HepG2 (cell line): ENCODE data around the gene LNX2. TPM values are rescaled to one million over a fixed set of nuclear protein-coding genes. Genes with fewer than 3 reads are reported as not detected.

Experiments
- ATAC-seq: fragments of 200-7000 bp; cut with Tn5 transposase; 3 replicates; pipeline ENCODE4 v1.9.1; 2020; ENCODE audit warnings: mild to moderate bottlenecking, moderate library complexity
- BruUV-seq: library from RNA; stranded (reverse); fragments of 400-500 nt; replicated peaks from 2 replicates; lab custom pipeline; 2021; lab: Mats Ljungman, UMichigan
- CTCF ChIA-PET: fragments of 300-600 bp; formaldehyde crosslinking; extraction: SDS; loops from one replicate; lab custom pipeline; 2021; ENCODE audit warnings: low total read pairs, inconsistent platforms, low intra/inter-chr PET ratio; lab: Yijun Ruan, JAX
- POLR2A ChIA-PET: fragments of 350-600 bp; sonication (Branson Sonifier 250); formaldehyde crosslinking; loops from one replicate; lab custom pipeline; 2020; ENCODE audit warnings: antibody characterized with exemption, inconsistent platforms; lab: Yijun Ruan, JAX
- DNase-seq: peaks from one replicate; pipeline ENCODE4 v3.0.0-alpha.2; 2015; ENCODE audit warnings: low spot score
- FAIRE-seq: peaks from 3 replicates; lab custom pipeline; 2011; peaks lifted over from hg19 to GRCh38; lab: Jason Lieb, UNC
- H2AFZ ChIP-seq: one replicate; pipeline ENCODE4 v1.6.1; 2011; ENCODE audit warnings: low read length, inconsistent platforms
- H3K27ac ChIP-seq: fragments of 300-600 bp; 3 replicates; pipeline ENCODE4 v1.8.0; 2011; ENCODE audit warnings: mixed run types, mild to moderate bottlenecking, mixed read lengths, low read length, inconsistent platforms; ENCODE audit not compliant: insufficient read depth; ENCODE audit errors: extremely low read length
- H3K27me3 ChIP-seq, 2 experiments: fragments of 200-600 bp in 1 of 2; 2 replicates in 1 of 2; 3 replicates in 1 of 2; pipeline versions ENCODE4 v1.6.0 to v1.8.0; 2011; ENCODE audit warnings: low read length in 2 of 2, mild to moderate bottlenecking in 2 of 2, moderate library complexity in 2 of 2, inconsistent platforms in 1 of 2; ENCODE audit not compliant: insufficient read depth in 2 of 2, control insufficient read depth in 1 of 2
- H3K36me3 ChIP-seq, 2 experiments: fragments of 200-600 bp in 1 of 2; replicated peaks in 1 of 2; 2 replicates in 1 of 2; 3 replicates in 1 of 2; pipeline versions ENCODE4 v1.5.1 to v1.8.0; 2011; ENCODE audit warnings: low read length in 2 of 2, inconsistent platforms in 1 of 2; ENCODE audit not compliant: insufficient read depth in 2 of 2, control insufficient read depth in 1 of 2
- H3K4me1 ChIP-seq: 2 replicates; pipeline ENCODE4 v1.5.1; 2012; ENCODE audit warnings: low read length, inconsistent platforms; ENCODE audit not compliant: insufficient read depth
- H3K4me2 ChIP-seq: 2 replicates; pipeline ENCODE4 v1.6.0; 2011; ENCODE audit warnings: low read depth, low read length, inconsistent platforms
- H3K4me3 ChIP-seq, 3 experiments: fragments of 200-600 bp in 1 of 3; sonication (generic), shearing (Covaris generic) in 1 of 3; replicated peaks in 1 of 3; 2 replicates each; pipeline ENCODE4 v1.5.1; 2011 to 2016; ENCODE audit warnings: low read length in 3 of 3, inconsistent platforms in 2 of 3, low read depth in 2 of 3, mild to moderate bottlenecking in 2 of 3, control low read depth in 1 of 3, mixed read lengths in 1 of 3; ENCODE audit not compliant: insufficient read depth in 1 of 3
- H3K79me2 ChIP-seq: one replicate; pipeline ENCODE4 v1.6.1; 2011; ENCODE audit warnings: low read length, inconsistent platforms; ENCODE audit not compliant: insufficient read depth
- H3K9ac ChIP-seq: 2 replicates; pipeline ENCODE4 v1.6.0; 2011; ENCODE audit warnings: mild to moderate bottlenecking, low read depth, low read length, inconsistent platforms; ENCODE audit not compliant: insufficient read depth
- H3K9me3 ChIP-seq: 2 replicates; pipeline ENCODE4 v1.5.1; 2012; ENCODE audit warnings: mild to moderate bottlenecking, low read length
- H4K20me1 ChIP-seq: 2 replicates; pipeline ENCODE4 v1.6.0; 2011; ENCODE audit warnings: inconsistent platforms, mild to moderate bottlenecking, low read length, moderate library complexity; ENCODE audit not compliant: insufficient read depth
- CBFB ChIP-seq: sonication (generic); formaldehyde crosslinking; IDR thresholded peaks from 2 replicates; pipeline ENCODE4 v1.4.0; 2020; ENCODE audit warnings: missing genetic modification reagents
- CCAR2 ChIP-seq: fragments of 200-400 bp; formaldehyde crosslinking; optimal IDR thresholded peaks from 2 replicates; pipeline ENCODE3; 2018; ENCODE audit warnings: low read depth, mild to moderate bottlenecking, low read length, moderate library complexity
- ERF ChIP-seq: IDR thresholded peaks from 2 replicates; pipeline ENCODE4 v1.6.1; 2018; ENCODE audit warnings: missing biosample characterization, missing genetic modification reagents
- ETV6 ChIP-seq: sonication (generic); formaldehyde crosslinking; conservative IDR thresholded peaks from 2 replicates; pipeline ENCODE4 v1.4.0; 2020; ENCODE audit warnings: missing genetic modification reagents
- HIVEP1 ChIP-seq: sonication (generic); formaldehyde crosslinking; IDR thresholded peaks from 2 replicates; pipeline ENCODE4 v1.4.0; 2020; ENCODE audit warnings: mild to moderate bottlenecking, missing genetic modification reagents
- KDM4B ChIP-seq: sonication (generic); formaldehyde crosslinking; IDR thresholded peaks from 2 replicates; pipeline ENCODE4 v1.4.0; 2020; ENCODE audit warnings: missing genetic modification reagents
- KDM5B ChIP-seq: sonication (generic); formaldehyde crosslinking; IDR thresholded peaks from 2 replicates; pipeline ENCODE4 v1.4.0; 2020; ENCODE audit warnings: missing genetic modification reagents, mild to moderate bottlenecking, borderline replicate concordance
- NFIB ChIP-seq: sonication (generic); formaldehyde crosslinking; IDR thresholded peaks from 2 replicates; pipeline ENCODE4 v1.9.0; 2021; ENCODE audit warnings: missing genetic modification reagents, mild to moderate bottlenecking, borderline replicate concordance
- POLR2AphosphoS5 ChIP-seq: IDR thresholded peaks from 2 replicates; pipeline ENCODE4 v1.6.1; 2012; ENCODE audit warnings: low read depth, low read length
- TP53 ChIP-seq: sonication (generic); formaldehyde crosslinking; conservative IDR thresholded peaks from 2 replicates; pipeline ENCODE4 v1.4.0; 2020; ENCODE audit warnings: missing genetic modification reagents
- ZHX2 ChIP-seq, 2 experiments: sonication (generic) in 1 of 2; formaldehyde crosslinking in 1 of 2; IDR thresholded peaks; 2 replicates each; pipeline versions ENCODE4 v1.6.1 to v1.9.0; 2014 to 2022; ENCODE audit warnings: antibody characterized with exemption in 1 of 2, borderline replicate concordance in 1 of 2, inconsistent platforms in 1 of 2, low read depth in 1 of 2, missing genetic modification reagents in 1 of 2
- ZMAT3 ChIP-seq: sonication (generic); formaldehyde crosslinking; conservative IDR thresholded peaks from 2 replicates; pipeline ENCODE4 v1.7.0; 2021; ENCODE audit warnings: missing genetic modification reagents
- ZNF878 ChIP-seq: sonication (generic); formaldehyde crosslinking; IDR thresholded peaks from 2 replicates; pipeline ENCODE4 v1.8.1; 2023; ENCODE audit warnings: mild to moderate bottlenecking, missing genetic modification reagents, moderate library complexity
- whole genome bisulfite sequencing: methylation state at CpG from one replicate; pipeline ENCODE4 v1.1.6; 2017; ENCODE audit warnings: low lambda C conversion rate; 5-methylcytosine and 5-hydroxymethylcytosine counted together
- in situ Hi-C: cut with HindIII; loops from 2 replicates; pipeline ENCODE4 v1.10.0; 2017; ENCODE audit warnings: low pct_unique_long_range_greater_than_20kb; ENCODE audit not compliant: extremely low pct_ligation_motif_present
- intact Hi-C: fragments of 100-400 bp; cut with micrococcal nuclease; formaldehyde crosslinking; loops from one replicate; pipeline ENCODE4 v1.10.0; 2022; ENCODE audit not compliant: unreplicated experiment
- polyA plus RNA-seq, 8 experiments: library from polyadenylated mRNA; depleted of rRNA in 3 of 8; stranded (reverse) in 7 of 8; unstranded in 1 of 8; fragments of >200 nt; fragmentation: Illumina TruSeq in 4 of 8; extraction: Trizol in 4 of 8; gene quantifications; 2 replicates each; pipeline versions ENCODE4 v1.2.1 to v1.2.3, GENCODE V29; 2011 to 2016; ENCODE audit warnings: low read depth in 4 of 8, missing spikeins in 1 of 8, mixed read lengths in 1 of 8; ENCODE audit not compliant: insufficient read depth in 1 of 8
- total RNA-seq, 5 experiments: library from RNA; depleted of rRNA; stranded (reverse); fragments of >200 nt; fragmentation: Illumina TruSeq; extraction: Trizol; gene quantifications; 2 replicates each; pipeline ENCODE4 v1.2.3, GENCODE V29; 2016; ENCODE audit warnings: low read depth in 1 of 5
- TF ChIP-seq, protein P1 (sequence below): sonication (generic); formaldehyde crosslinking; IDR thresholded peaks from 2 replicates; pipeline ENCODE4 v1.5.1; 2020; ENCODE audit warnings: missing genetic modification reagents, mild to moderate bottlenecking, borderline replicate concordance

The LNX2 gene
- total and polyA plus RNA-seq, 2 of the 13 experiments (the other 11 are each of a cell fraction or from before 2014, with no cell fraction given): 9.2 to 9.7 TPM

DNA sequence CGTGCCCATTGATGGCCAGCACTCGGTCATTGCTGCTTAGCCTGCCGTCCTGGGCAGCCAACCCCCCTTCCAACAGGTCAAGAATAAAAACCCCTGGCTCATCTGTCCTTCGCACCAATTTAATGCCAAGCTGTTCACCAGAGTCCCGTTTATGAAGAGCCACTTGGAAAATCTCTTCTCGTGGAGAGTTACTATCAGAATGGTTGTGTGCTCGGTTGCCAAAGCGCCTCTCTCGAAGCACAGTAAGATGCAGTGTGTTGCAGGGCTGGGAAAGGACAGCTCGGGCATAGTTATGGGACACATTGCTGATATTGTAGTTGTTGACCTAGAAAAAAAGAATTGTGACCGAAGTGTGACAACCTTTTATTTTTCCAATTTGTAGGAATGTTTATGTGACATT is 57.9 kb downstream of the LNX2 start:
- CTCF ChIA-PET: no interaction called here
- no peak for DNase-seq
- H3K79me2 ChIP-seq: no peaks in the 10 kb centered on the region
- H3K9me3 ChIP-seq: no peaks in the 10 kb centered on the region
- H3K9ac ChIP-seq: no peak overlapping the region
- no peak for FAIRE-seq
- ATAC-seq: no peak
- TF ChIP-seq ZNF878: no peak
- TF ChIP-seq ERF (CRISPR knock-in tag): no peak
- no peak for TF ChIP-seq CBFB
- TF ChIP-seq POLR2AphosphoS5: no peak
- TF ChIP-seq HIVEP1 (CRISPR knock-in tag): no peak
- intact Hi-C loops: no loop called here
- WGBS: 96% methylated on average over 11 of the region's 11 CpGs
- H3K27ac ChIP-seq: no peak overlapping the region
- H4K20me1 ChIP-seq: no peaks in the 10 kb centered on the region
- H3K27me3 ChIP-seq: no peaks in the 10 kb centered on the region
- no peaks in the 10 kb centered on the region for H3K4me1 ChIP-seq
- in situ Hi-C loops: no loop called here
- H2AFZ ChIP-seq: no peak overlapping the region
- no peak overlapping the region for H3K4me2 ChIP-seq
- POLR2A ChIA-PET: no interaction called here
- no TSS peak for BruUV-seq
- peaks cover 9 to 45% of the 10 kb centered on the region in 2 experiments for H3K36me3 ChIP-seq
- no peak overlapping the region for H3K4me3 ChIP-seq

GRCh38 chr13:27559719-27560118 is 60.6 kb downstream of the LNX2 start:
- in situ Hi-C loops (no loop called here), intact Hi-C loops (no loop called here)
- H3K9ac ChIP-seq: no peak overlapping the region
- no peak for ATAC-seq
- no peak overlapping the region for H3K4me3 ChIP-seq
- peaks cover 7 to 26% of the 10 kb centered on the region in 2 experiments for H3K36me3 ChIP-seq
- no peaks in the 10 kb centered on the region for H3K4me1 ChIP-seq
- no peaks in the 10 kb centered on the region for H3K9me3 ChIP-seq
- no peak for FAIRE-seq
- WGBS: 98% methylated on average over 2 of the region's 2 CpGs
- H2AFZ ChIP-seq: no peak overlapping the region
- no peak overlapping the region for H3K4me2 ChIP-seq
- no peaks in the 10 kb centered on the region for H4K20me1 ChIP-seq
- H3K27me3 ChIP-seq: no peaks in the 10 kb centered on the region
- ChIA-PET CTCF (no interaction called here), POLR2A (no interaction called here)
- H3K27ac ChIP-seq: no peak overlapping the region
- BruUV-seq: no TSS peak
- no peak for DNase-seq
- H3K79me2 ChIP-seq: no peaks in the 10 kb centered on the region
- TF ChIP-seq ZHX2 (IDR thresholded peaks at IDR 0.05; ENCODE audit: low read depth) (no peak), ZHX2 (CRISPR knock-in tag; IDR thresholded peaks at IDR 0.05; ENCODE audit: borderline replicate concordance) (no peak), KDM4B (CRISPR knock-in tag) (no peak), ETV6 (no peak), NFIB (CRISPR knock-in tag) (no peak), TP53 (CRISPR knock-in tag) (no peak), KDM5B (CRISPR knock-in tag) (no peak), CCAR2 (no peak), ZMAT3 (CRISPR knock-in tag) (no peak)
- TF ChIP-seq, protein P1, sequence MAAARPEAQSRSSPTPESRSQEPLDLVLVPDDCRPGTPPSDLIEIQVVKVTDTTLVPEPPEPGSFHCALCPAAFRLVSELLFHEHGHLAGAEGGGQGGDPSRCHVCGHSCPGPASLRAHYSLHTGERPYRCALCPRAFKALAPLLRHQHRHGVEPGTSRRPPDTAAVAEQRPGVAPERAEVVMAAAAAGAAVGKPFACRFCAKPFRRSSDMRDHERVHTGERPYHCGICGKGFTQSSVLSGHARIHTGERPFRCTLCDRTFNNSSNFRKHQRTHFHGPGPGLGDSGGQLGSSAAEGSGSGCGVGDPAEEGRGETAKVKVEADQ (CRISPR knock-in tag): no peak
